ENCODE data around the gene FAAH. TPM values are rescaled to one million over a fixed set of nuclear protein-coding genes. Genes with fewer than 3 reads are reported as not detected.
A peak's percentile ranks its signal among the peaks of the same experiment; 100 is the strongest.

The FAAH gene
- polyA plus RNA-seq, 3 donors = 11.5 to 47.1 (median 11.5) TPM

GRCh38 chr1:46407636-46408035 is 13.5 kb downstream of the FAAH start:
- Mint-ChIP-seq H3K9me3 (peaks cover 0 to 1% (median 0%) of the 10 kb centered on the region in 7 donors), H3K36me3 (peaks cover 55 to 71% of the 10 kb centered on the region in 2 donors), H3K27ac (peak overlapping the region in 2 of 7 donors; percentile 26 to 38), H3K27me3 (ENCODE audit: low read depth in 3 of 3) (peaks cover 0 to 2% (median 1%) of the 10 kb centered on the region in 3 donors), H3K4me1 (peaks cover 34% of the 10 kb centered on the region), H3K4me3 (no peak overlapping the region)
- Histone ChIP-seq H3K79me2 (ENCODE audit: insufficient read depth, low read length) (peaks cover 5% of the 10 kb centered on the region), H2AFZ (ENCODE audit: insufficient read depth, low read depth, low read length, poor library complexity, severe bottlenecking) (no peak overlapping the region), H3K9me3 (replicated peaks in 1 of 2; ENCODE audit: control insufficient read depth in 1 of 2, insufficient read depth in 1 of 2, low read length in 2 of 2) (no peaks in the 10 kb centered on the region), H3K4me3 (replicated peaks in 1 of 3; ENCODE audit: low read depth in 2 of 3, low read length in 3 of 3) (no peak overlapping the region), H3K4me2 (replicated peaks; ENCODE audit: extremely low read depth, low read length, poor library complexity, severe bottlenecking) (no peak overlapping the region), H3K27ac (ENCODE audit: low read depth in 1 of 2, low read length in 2 of 2) (no peak overlapping the region), H3K36me3 (replicated peaks in 1 of 2; ENCODE audit: control insufficient read depth in 1 of 2, insufficient read depth in 2 of 2, low read length in 2 of 2) (peaks cover 58% of the 10 kb centered on the region in 2 donors), H3K9ac (ENCODE audit: insufficient read depth, low read length, poor library complexity, severe bottlenecking) (no peak overlapping the region), H3K4me1 (ENCODE audit: control insufficient read depth in 1 of 2, insufficient read depth in 2 of 2, low read length in 2 of 2) (peaks cover 37 to 44% of the 10 kb centered on the region in 2 donors), H3K27me3 (ENCODE audit: control insufficient read depth in 2 of 2, insufficient read depth in 2 of 2, low read length in 2 of 2) (no peaks in the 10 kb centered on the region), H4K20me1 (ENCODE audit: insufficient read depth, low read length) (no peaks in the 10 kb centered on the region)
- intact Hi-C loops (cut with micrococcal nuclease) = loop anchor here (5.0 to 10.0 kb wide), 3 partner anchors 50 to 317 kb away; no protein-coding TSS in a partner anchor
- TF ChIP-seq CTCF (IDR thresholded peaks at IDR 0.05) = no peak
- DNase-seq = no peak
- 86% methylated on average over 6 of the region's 9 CpGs for WGBS (ENCODE audit: insufficient coverage)

GRCh38 chr1:46408356-46409062 is 14.4 kb downstream of the FAAH start:
- peaks cover 0 to 1% (median 0%) of the 10 kb centered on the region in 7 donors for H3K9me3 Mint-ChIP-seq
- Histone ChIP-seq H3K9me3 (replicated peaks in 1 of 2; ENCODE audit: control insufficient read depth in 1 of 2, insufficient read depth in 1 of 2, low read length in 2 of 2) (no peaks in the 10 kb centered on the region), H3K79me2 (ENCODE audit: insufficient read depth, low read length) (no peaks in the 10 kb centered on the region), H4K20me1 (ENCODE audit: insufficient read depth, low read length) (no peaks in the 10 kb centered on the region), H2AFZ (ENCODE audit: insufficient read depth, low read depth, low read length, poor library complexity, severe bottlenecking) (no peak overlapping the region), H3K36me3 (replicated peaks in 1 of 2; ENCODE audit: control insufficient read depth in 1 of 2, insufficient read depth in 2 of 2, low read length in 2 of 2) (peaks cover 67% of the 10 kb centered on the region in 2 donors), H3K27me3 (ENCODE audit: control insufficient read depth in 2 of 2, insufficient read depth in 2 of 2, low read length in 2 of 2) (no peaks in the 10 kb centered on the region), H3K27ac (ENCODE audit: low read depth in 1 of 2, low read length in 2 of 2) (no peak overlapping the region), H3K4me1 (ENCODE audit: control insufficient read depth in 1 of 2, insufficient read depth in 2 of 2, low read length in 2 of 2) (peaks cover 29 to 35% of the 10 kb centered on the region in 2 donors), H3K9ac (ENCODE audit: insufficient read depth, low read length, poor library complexity, severe bottlenecking) (no peak overlapping the region), H3K4me3 (replicated peaks in 1 of 3; ENCODE audit: low read depth in 2 of 3, low read length in 3 of 3) (no peak overlapping the region), H3K4me2 (replicated peaks; ENCODE audit: extremely low read depth, low read length, poor library complexity, severe bottlenecking) (no peak overlapping the region)
- H3K4me1 Mint-ChIP-seq = peaks cover 25% of the 10 kb centered on the region
- 97% methylated on average over 8 of the region's 12 CpGs for WGBS (ENCODE audit: insufficient coverage)
- H3K27me3 Mint-ChIP-seq (ENCODE audit: low read depth in 3 of 3) = peaks cover 0 to 2% (median 1%) of the 10 kb centered on the region in 3 donors
- intact Hi-C loops (cut with micrococcal nuclease) = loop anchor here (5.0 to 10.0 kb wide), 3 partner anchors 51 to 316 kb away; no protein-coding TSS in a partner anchor
- no peak for TF ChIP-seq CTCF (IDR thresholded peaks at IDR 0.05)
- H3K4me3 Mint-ChIP-seq = no peak overlapping the region
- no peak for DNase-seq
- H3K27ac Mint-ChIP-seq = no peak overlapping the region
- peaks cover 59 to 74% of the 10 kb centered on the region in 2 donors for H3K36me3 Mint-ChIP-seq

Measured in CD14-positive monocyte (primary cell).